Esophagus (tissue), 2 donors: ENCODE results near the gene MAML2. TPM values are rescaled to one million over a fixed set of nuclear protein-coding genes. Genes with fewer than 3 reads are reported as not detected.

Experiments used
- H3K27ac ChIP-seq, 2 donors: one replicate each; pipeline ENCODE4 v1.5.1; 2013; ENCODE audit warnings: low read depth in 2 of 2, mild to moderate bottlenecking in 2 of 2, inconsistent platforms in 1 of 2, low read length in 1 of 2, moderate library complexity in 1 of 2
- H3K27me3 ChIP-seq, 2 donors: one replicate each; pipeline ENCODE4 v1.6.1; 2013; ENCODE audit warnings: low read length in 2 of 2, control low read depth in 1 of 2, mild to moderate bottlenecking in 1 of 2; ENCODE audit not compliant: insufficient read depth in 2 of 2, control insufficient read depth in 1 of 2
- H3K36me3 ChIP-seq, 2 donors: one replicate each; pipeline ENCODE4 v1.6.1; 2013; ENCODE audit warnings: low read length in 1 of 2; ENCODE audit not compliant: control insufficient read depth in 2 of 2, insufficient read depth in 2 of 2
- H3K4me1 ChIP-seq, 2 donors: one replicate each; pipeline ENCODE4 v1.6.1; 2013; ENCODE audit warnings: low read length in 1 of 2; ENCODE audit not compliant: control insufficient read depth in 2 of 2, insufficient read depth in 2 of 2
- H3K4me3 ChIP-seq, 2 donors: one replicate each; pipeline ENCODE4 v1.5.1; 2013; ENCODE audit warnings: low read length in 2 of 2, mild to moderate bottlenecking in 2 of 2, low read depth in 1 of 2, moderate library complexity in 1 of 2
- H3K9me3 ChIP-seq, 2 donors: one replicate each; pipeline ENCODE4 v1.6.1; 2013; ENCODE audit warnings: mild to moderate bottlenecking in 2 of 2, low read depth in 1 of 2, low read length in 1 of 2, moderate library complexity in 1 of 2; ENCODE audit not compliant: control insufficient read depth in 2 of 2, insufficient read depth in 1 of 2
- WGBS, 2 donors: extraction: QIAGEN DNeasy Blood & Tissue Kit; methylation state at CpG; one replicate each; pipeline ENCODE4 v1.1.7; 2013; 5-methylcytosine and 5-hydroxymethylcytosine counted together
- polyA plus RNA-seq, 2 donors: library from polyadenylated mRNA; stranded (reverse); fragments of 200-250 nt; gene quantifications; one replicate each; pipeline ENCODE4 v1.2.3, GENCODE V29; 2013
- donor health status: healthy with polysubstance abuse.
- donor health status: Bipolar disorder and iron deficiency.

The MAML2 gene
- polyA plus RNA-seq, 2 donors: 1.9 to 2.0 TPM

DNA sequence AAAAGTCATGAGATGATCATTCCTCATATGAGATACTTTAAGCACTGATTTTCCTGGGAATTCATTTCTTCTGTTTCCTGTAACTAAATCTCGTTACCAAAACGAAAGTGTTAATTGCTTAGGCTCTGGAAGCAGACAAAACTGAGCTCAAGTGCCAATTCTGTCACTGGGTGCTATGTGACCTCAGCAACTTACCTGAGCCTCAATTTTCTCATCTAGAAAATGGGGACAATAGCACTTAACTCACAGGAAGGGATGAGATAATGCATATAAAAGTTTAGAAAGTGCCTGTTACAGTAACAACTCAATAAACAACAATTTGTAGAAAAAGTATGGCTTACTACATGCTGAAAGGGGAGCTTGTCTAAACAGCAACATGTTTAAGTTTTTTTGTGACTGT, 248.8 kb downstream of the MAML2 start:
- peaks cover 0 to 6% of the 10 kb centered on the region in 2 donors for H3K4me1 ChIP-seq
- H3K9me3 ChIP-seq: no peaks in the 10 kb centered on the region
- WGBS, 2 donors: 65 to 69% methylated on average over 2 of the region's 2 CpGs
- H3K4me3 ChIP-seq: no peak overlapping the region
- no peak overlapping the region for H3K27ac ChIP-seq
- peaks cover 0 to 2% of the 10 kb centered on the region in 2 donors for H3K36me3 ChIP-seq
- no peaks in the 10 kb centered on the region for H3K27me3 ChIP-seq

DNA sequence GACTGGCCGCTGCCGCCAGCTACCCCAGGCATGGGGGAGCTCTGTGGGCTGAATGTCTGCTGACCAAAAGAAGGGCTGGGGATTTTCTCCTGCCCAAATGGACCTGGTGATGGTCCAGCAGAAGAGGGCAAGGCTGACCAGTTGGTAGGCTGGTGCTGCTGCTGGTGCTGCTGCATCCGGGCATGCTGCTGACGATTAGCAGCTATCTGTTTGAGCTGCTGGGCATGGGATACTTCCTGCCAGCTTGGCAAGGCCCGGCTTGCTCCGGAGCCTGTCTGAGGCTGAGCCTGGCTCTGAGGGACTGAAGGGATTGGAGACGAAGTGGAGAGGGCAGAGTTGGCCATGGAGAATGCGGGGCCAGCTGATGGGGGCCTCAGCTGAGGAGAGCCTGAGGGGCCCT, 250.5 kb downstream of the MAML2 start:
- no peaks in the 10 kb centered on the region for H3K9me3 ChIP-seq
- 96 to 98% methylated on average over 8 of the region's 8 CpGs for WGBS, 2 donors
- peaks cover 0 to 2% of the 10 kb centered on the region in 2 donors for H3K36me3 ChIP-seq
- no peak overlapping the region for H3K27ac ChIP-seq
- H3K4me3 ChIP-seq: no peak overlapping the region
- H3K4me1 ChIP-seq: peaks cover 0 to 2% of the 10 kb centered on the region in 2 donors
- no peaks in the 10 kb centered on the region for H3K27me3 ChIP-seq

DNA sequence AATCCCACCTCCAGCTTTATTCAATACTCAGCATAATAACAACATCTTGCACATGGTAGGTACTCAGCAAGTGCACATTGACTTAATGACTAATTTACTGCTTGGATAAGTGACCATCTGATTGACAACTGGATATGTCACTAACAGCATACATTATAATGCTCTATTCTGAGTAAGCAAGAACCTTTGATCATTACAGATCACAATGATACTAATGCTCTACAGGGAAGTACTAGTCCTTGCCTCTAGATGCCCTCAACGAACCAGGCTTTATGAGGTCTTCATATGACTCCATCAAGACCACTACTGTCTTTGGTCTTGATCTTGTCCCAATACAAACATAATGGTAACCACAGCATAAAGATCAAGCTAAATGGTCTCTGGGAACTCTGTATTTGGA, 251.5 kb downstream of the MAML2 start:
- peaks cover 0 to 2% of the 10 kb centered on the region in 2 donors for H3K4me1 ChIP-seq
- peaks cover 0 to 2% of the 10 kb centered on the region in 2 donors for H3K36me3 ChIP-seq
- 67 to 79% methylated on average over 1 of the region's 1 CpG for WGBS, 2 donors
- H3K4me3 ChIP-seq: no peak overlapping the region
- H3K27ac ChIP-seq: no peak overlapping the region
- H3K27me3 ChIP-seq: no peaks in the 10 kb centered on the region
- H3K9me3 ChIP-seq: no peaks in the 10 kb centered on the region

DNA sequence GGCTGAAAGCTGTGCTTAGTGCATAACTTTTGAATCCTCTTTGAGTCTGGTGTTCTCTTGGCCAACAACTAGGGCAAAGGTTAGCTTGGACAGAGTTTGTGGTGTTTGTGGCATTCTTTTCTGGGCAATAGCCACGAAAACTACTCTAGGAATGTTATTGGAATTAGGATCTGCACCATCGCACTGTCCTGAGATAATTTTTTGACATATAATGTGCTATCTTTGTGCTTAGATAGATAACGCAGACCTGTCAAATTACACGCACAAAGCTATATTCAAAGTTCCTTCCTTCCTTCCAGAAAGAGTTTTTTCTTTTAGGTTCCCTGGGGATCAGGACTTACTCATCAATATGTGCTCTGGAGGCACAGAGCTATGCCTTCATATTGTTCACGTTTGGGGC, 252.3 kb downstream of the MAML2 start:
- no peak overlapping the region for H3K27ac ChIP-seq
- WGBS, 2 donors: 65 to 70% methylated on average over 5 of the region's 5 CpGs

DNA sequence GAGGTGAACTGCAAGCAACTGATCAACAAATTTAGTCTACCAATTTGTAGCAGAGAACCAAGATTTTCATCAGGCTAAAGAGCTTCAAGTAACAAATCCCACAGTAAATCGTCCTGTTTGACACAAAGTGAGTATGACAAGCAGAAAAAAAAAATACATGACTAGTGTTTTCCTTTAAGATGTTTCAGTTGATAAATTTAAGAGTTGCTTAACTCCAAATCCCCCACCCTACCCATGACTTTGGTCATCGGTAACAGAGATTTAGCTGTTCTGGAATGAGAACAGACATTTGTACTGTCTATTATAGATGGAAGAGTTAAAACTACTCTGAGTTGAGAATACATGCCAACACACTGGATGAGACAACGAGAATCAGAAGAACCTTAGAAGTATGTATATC, 254.1 kb downstream of the MAML2 start:
- Histone ChIP-seq H3K27me3 (no peaks in the 10 kb centered on the region), H3K27ac (no peak overlapping the region), H3K9me3 (no peaks in the 10 kb centered on the region), H3K36me3 (peaks cover 0 to 2% of the 10 kb centered on the region in 2 donors), H3K4me3 (no peak overlapping the region), H3K4me1 (no peaks in the 10 kb centered on the region)
- 76 to 82% methylated on average over 3 of the region's 3 CpGs for WGBS, 2 donors

More for the DNA sequence above, 252.3 kb downstream of the MAML2 start:
- Histone ChIP-seq H3K4me1 (peaks cover 0 to under 1% of the 10 kb centered on the region in 2 donors), H3K4me3 (no peak overlapping the region), H3K27me3 (no peaks in the 10 kb centered on the region), H3K36me3 (peaks cover 0 to 2% of the 10 kb centered on the region in 2 donors), H3K9me3 (no peaks in the 10 kb centered on the region)

DNA sequence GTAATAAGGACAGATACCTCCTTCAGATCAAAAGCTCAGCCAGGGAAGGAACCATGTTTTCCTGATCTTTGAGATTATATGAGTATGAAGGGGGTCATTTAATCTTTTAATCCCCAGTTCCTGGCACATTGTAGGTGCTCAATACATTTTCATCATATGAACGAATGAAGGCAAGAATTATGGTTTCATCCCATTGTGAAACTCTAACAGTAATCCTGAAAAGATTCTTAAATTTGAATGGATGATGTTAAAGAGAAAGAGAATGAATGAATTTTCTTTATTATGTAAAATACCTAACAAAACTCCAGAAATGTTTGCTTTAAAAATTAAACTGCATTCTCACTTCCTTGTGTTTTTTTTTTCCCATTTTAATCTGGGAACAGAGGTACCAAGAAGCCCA, 256.9 kb downstream of the MAML2 start:
- Histone ChIP-seq H3K4me3 (no peak overlapping the region), H3K27ac (no peak overlapping the region), H3K9me3 (no peaks in the 10 kb centered on the region), H3K27me3 (no peaks in the 10 kb centered on the region), H3K36me3 (no peaks in the 10 kb centered on the region), H3K4me1 (no peaks in the 10 kb centered on the region)
- 91 to 96% methylated on average over 1 of the region's 1 CpG for WGBS, 2 donors

DNA sequence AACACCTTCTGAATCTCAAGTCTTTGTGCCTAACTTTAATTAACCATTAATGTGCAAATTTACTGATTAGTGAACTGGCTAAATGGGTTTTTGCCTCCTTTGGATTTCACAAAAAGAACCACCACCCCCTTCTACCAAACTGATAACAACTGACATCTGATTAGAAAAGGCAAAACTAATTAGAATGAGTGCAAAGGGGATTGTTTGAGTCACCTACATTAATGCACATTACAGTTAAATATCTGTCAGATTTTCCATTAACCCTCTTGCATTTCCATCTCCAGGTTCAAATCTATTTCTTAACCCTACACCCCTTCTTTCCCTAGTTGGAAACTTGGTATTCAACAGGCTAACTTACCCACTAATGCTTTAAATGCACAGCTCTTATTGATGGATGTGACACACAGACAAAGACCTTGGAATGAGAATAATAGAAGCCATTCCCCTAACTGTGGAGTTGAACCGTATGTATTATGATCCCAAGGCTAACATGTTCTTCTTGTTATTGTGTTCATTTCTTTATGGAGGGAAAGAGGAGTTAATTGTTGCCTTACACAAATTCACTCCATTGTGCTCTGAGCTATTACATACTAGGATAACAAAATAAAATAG, 257.6 kb downstream of the MAML2 start:
- Histone ChIP-seq H3K9me3 (no peaks in the 10 kb centered on the region), H3K27ac (no peak overlapping the region), H3K4me1 (no peaks in the 10 kb centered on the region), H3K27me3 (no peaks in the 10 kb centered on the region), H3K4me3 (no peak overlapping the region), H3K36me3 (no peaks in the 10 kb centered on the region)
- 65 to 80% methylated on average over 1 of the region's 1 CpG for WGBS, 2 donors

DNA sequence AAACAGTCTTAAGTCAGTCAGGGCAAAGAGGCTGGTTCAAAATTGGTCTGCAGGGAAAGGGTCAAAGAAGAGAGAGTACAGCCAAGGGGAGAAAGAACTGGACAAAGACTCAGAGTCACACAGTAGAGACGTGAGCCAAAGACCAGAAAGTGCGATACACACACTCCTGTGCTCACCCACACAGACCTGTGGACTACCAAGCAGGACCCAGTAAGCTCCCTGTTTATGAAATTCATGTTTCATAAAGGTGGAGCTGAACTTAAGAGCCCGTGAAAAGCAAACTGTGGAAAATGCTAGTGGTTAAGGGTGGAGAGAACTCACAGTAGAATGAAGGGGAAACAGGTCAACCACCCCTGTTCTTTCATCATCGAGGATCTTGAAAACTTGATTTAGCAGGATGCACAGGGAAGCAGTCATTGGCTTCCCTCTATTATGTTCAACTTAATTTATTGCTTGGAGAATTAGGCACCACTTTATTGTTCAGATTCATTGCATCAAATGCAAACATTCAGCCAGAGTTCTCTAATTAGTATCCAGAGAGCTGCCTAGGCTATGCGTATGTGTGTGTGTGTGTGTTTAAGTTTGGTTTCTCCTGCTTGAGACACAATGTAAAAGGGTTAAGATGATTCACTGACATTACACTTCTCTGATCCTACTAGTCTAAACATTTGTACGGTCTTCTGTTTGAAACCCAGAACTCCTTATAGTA, 258.2 kb downstream of the MAML2 start:
- no peaks in the 10 kb centered on the region for H3K27me3 ChIP-seq
- WGBS, 2 donors: 46 to 61% methylated on average over 6 of the region's 6 CpGs
- no peak overlapping the region for H3K4me3 ChIP-seq
- no peaks in the 10 kb centered on the region for H3K9me3 ChIP-seq
- H3K27ac ChIP-seq: no peak overlapping the region
- H3K4me1 ChIP-seq: no peaks in the 10 kb centered on the region
- no peaks in the 10 kb centered on the region for H3K36me3 ChIP-seq

DNA sequence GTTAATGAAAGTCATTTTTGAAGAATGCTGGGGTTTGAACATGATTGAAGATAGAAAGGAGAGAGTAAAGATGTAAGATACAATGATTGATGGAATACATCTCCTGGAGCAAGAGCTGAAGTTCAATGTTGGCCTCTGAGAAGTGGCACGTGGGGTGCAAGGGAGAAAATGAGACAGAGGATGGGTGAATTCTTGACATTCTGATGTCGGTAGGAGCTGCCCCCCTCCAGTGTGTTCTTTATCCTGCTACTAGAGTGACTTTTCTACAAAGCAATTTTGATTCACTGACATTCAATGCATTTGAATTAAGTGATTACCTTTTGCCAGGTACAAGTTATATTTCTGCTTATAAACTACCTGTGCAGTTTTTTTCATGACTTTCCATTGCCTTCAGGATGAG, 260.1 kb downstream of the MAML2 start:
- Histone ChIP-seq H3K4me3 (no peak overlapping the region), H3K4me1 (no peaks in the 10 kb centered on the region), H3K27ac (no peak overlapping the region), H3K36me3 (no peaks in the 10 kb centered on the region), H3K9me3 (no peaks in the 10 kb centered on the region), H3K27me3 (no peaks in the 10 kb centered on the region)
- WGBS, 2 donors: 90 to 93% methylated on average over 2 of the region's 2 CpGs
